IMR-90 (cell line): ENCODE results near the gene CTPS2. TPM values are rescaled to one million over a fixed set of nuclear protein-coding genes. Genes with fewer than 3 reads are reported as not detected.

Experiments
- ATAC-seq: fragments of 200-7000 bp; cut with Tn5 transposase; 2 replicates; pipeline ENCODE4 v1.9.1; 2020; ENCODE audit warnings: low read depth, mild to moderate bottlenecking, moderate library complexity
- BruUV-seq: library from RNA; stranded (reverse); fragments of 400-500 nt; replicated peaks from 2 replicates; lab custom pipeline; 2021; lab: Mats Ljungman, UMichigan
- CTCF ChIA-PET: fragments of 300-600 bp; formaldehyde crosslinking; extraction: SDS; loops from one replicate; lab custom pipeline; 2021; ENCODE audit warnings: antibody characterized with exemption; lab: Yijun Ruan, JAX
- POLR2A ChIA-PET: fragments of 300-600 bp; sonication (Branson Sonifier 250); formaldehyde crosslinking; loops from one replicate; lab custom pipeline; 2022; ENCODE audit warnings: antibody characterized with exemption; ENCODE audit not compliant: unreplicated experiment; lab: Charles Lee
- DNase-seq: peaks from one replicate; pipeline ENCODE4 v3.0.0; 2013
- H2AFZ ChIP-seq: replicated peaks from 2 replicates; pipeline ENCODE3; 2013; ENCODE audit warnings: low read length, mild to moderate bottlenecking; ENCODE audit not compliant: poor library complexity
- H2AK5ac ChIP-seq: 2 replicates; pipeline ENCODE4 v1.6.1; 2013; ENCODE audit warnings: low read depth, low read length, inconsistent platforms
- H2AK9ac ChIP-seq: replicated peaks from 2 replicates; pipeline ENCODE3; 2013; ENCODE audit warnings: mild to moderate bottlenecking, low read depth, low read length, moderate library complexity; ENCODE audit not compliant: poor library complexity
- H2BK120ac ChIP-seq: 2 replicates; pipeline ENCODE4 v1.6.1; 2013; ENCODE audit warnings: low read depth, low read length, inconsistent platforms
- H2BK15ac ChIP-seq: 3 replicates; pipeline ENCODE4 v1.6.1; 2013; ENCODE audit warnings: low read depth, low read length, inconsistent platforms
- H2BK20ac ChIP-seq: 2 replicates; pipeline ENCODE4 v1.6.1; 2013; ENCODE audit warnings: low read depth, mild to moderate bottlenecking, inconsistent platforms, low read length, moderate library complexity
- H2BK5ac ChIP-seq: 2 replicates; pipeline ENCODE4 v1.6.1; 2013; ENCODE audit warnings: mild to moderate bottlenecking, low read depth, low read length, inconsistent platforms; ENCODE audit not compliant: poor library complexity, severe bottlenecking
- H3K14ac ChIP-seq: replicated peaks from 2 replicates; pipeline ENCODE4 v1.6.1; 2013; ENCODE audit warnings: low read depth, low read length, inconsistent platforms
- H3K18ac ChIP-seq: 2 replicates; pipeline ENCODE4 v1.6.1; 2013; ENCODE audit warnings: low read depth, low read length, control low read depth
- H3K23ac ChIP-seq: 2 replicates; pipeline ENCODE4 v1.6.1; 2013; ENCODE audit warnings: low read depth, low read length, inconsistent platforms
- H3K27ac ChIP-seq: 2 replicates; pipeline ENCODE4 v1.5.1; 2013; ENCODE audit warnings: mild to moderate bottlenecking, control low read depth, low read length; ENCODE audit not compliant: insufficient read depth
- H3K27me3 ChIP-seq: 2 replicates; pipeline ENCODE4 v1.6.1; 2013; ENCODE audit warnings: low read length; ENCODE audit not compliant: control insufficient read depth, insufficient read depth
- H3K36me3 ChIP-seq: 2 replicates; pipeline ENCODE4 v1.6.1; 2013; ENCODE audit warnings: low read length, mixed read lengths; ENCODE audit not compliant: control insufficient read depth, insufficient read depth
- H3K4ac ChIP-seq: 2 replicates; pipeline ENCODE4 v1.6.1; 2013; ENCODE audit warnings: low read depth, low read length, inconsistent platforms
- H3K4me1 ChIP-seq: 2 replicates; pipeline ENCODE4 v1.6.1; 2013; ENCODE audit warnings: low read length, mixed read lengths; ENCODE audit not compliant: control insufficient read depth, insufficient read depth
- H3K4me2 ChIP-seq: 2 replicates; pipeline ENCODE4 v1.6.1; 2013; ENCODE audit warnings: low read depth, mild to moderate bottlenecking, control low read depth, low read length, moderate library complexity
- H3K4me3 ChIP-seq: 2 replicates; pipeline ENCODE4 v1.5.1; 2013; ENCODE audit warnings: low read depth, mild to moderate bottlenecking, control low read depth, low read length, moderate library complexity; ENCODE audit not compliant: insufficient read depth
- H3K56ac ChIP-seq: 2 replicates; pipeline ENCODE4 v1.6.1; 2013; ENCODE audit warnings: low read length, inconsistent platforms; ENCODE audit not compliant: insufficient read depth; ENCODE audit errors: extremely low read depth
- H3K79me1 ChIP-seq, 2 experiments: 2 replicates each; pipeline ENCODE4 v1.6.1; 2013; ENCODE audit warnings: low read length in 2 of 2, inconsistent platforms in 1 of 2, low read depth in 1 of 2
- H3K9ac ChIP-seq: 2 replicates; pipeline ENCODE4 v1.6.1; 2013; ENCODE audit warnings: low read depth, low read length, control low read depth
- H3K9me1 ChIP-seq: 2 replicates; pipeline ENCODE4 v1.6.1; 2013; ENCODE audit warnings: low read length, inconsistent platforms; ENCODE audit not compliant: insufficient read depth
- H3K9me3 ChIP-seq: 2 replicates; pipeline ENCODE4 v1.6.1; 2013; ENCODE audit warnings: low read length; ENCODE audit not compliant: control insufficient read depth, insufficient read depth
- H4K20me1 ChIP-seq: 2 replicates; pipeline ENCODE4 v1.6.1; 2013; ENCODE audit warnings: low read length, inconsistent platforms; ENCODE audit not compliant: insufficient read depth
- H4K5ac ChIP-seq: 2 replicates; pipeline ENCODE4 v1.6.1; 2013; ENCODE audit warnings: mild to moderate bottlenecking, low read depth, low read length, control low read depth
- H4K8ac ChIP-seq, 2 experiments: 2 replicates each; pipeline ENCODE4 v1.6.1; 2013; ENCODE audit warnings: low read depth in 2 of 2, low read length in 2 of 2, control low read depth in 1 of 2, inconsistent platforms in 1 of 2
- H4K91ac ChIP-seq: 2 replicates; pipeline ENCODE4 v1.6.1; 2013; ENCODE audit warnings: low read depth, low read length, inconsistent platforms; ENCODE audit not compliant: insufficient read depth
- BHLHE40 ChIP-seq: fragments of 150-350 bp; IDR thresholded peaks from 2 replicates; pipeline ENCODE4 v1.6.1; 2016; ENCODE audit warnings: mild to moderate bottlenecking, low read depth, low read length
- CEBPB ChIP-seq: IDR thresholded peaks from 2 replicates; pipeline ENCODE4 v1.6.1; 2012; ENCODE audit warnings: low read depth, low read length, improper control_type of control experiment
- CHD1 ChIP-seq: IDR thresholded peaks from 2 replicates; pipeline ENCODE4 v1.6.1; 2012; ENCODE audit warnings: low read depth, low read length, improper control_type of control experiment
- ELK1 ChIP-seq: fragments of 150-350 bp; IDR thresholded peaks from 2 replicates; pipeline ENCODE4 v1.6.1; 2016; ENCODE audit warnings: low read depth, mild to moderate bottlenecking, low read length, moderate library complexity, borderline replicate concordance
- FOS ChIP-seq: fragments of 150-350 bp; IDR thresholded peaks from 2 replicates; pipeline ENCODE4 v1.6.1; 2016; ENCODE audit warnings: low read depth, low read length
- MAFK ChIP-seq: IDR thresholded peaks from 2 replicates; pipeline ENCODE4 v1.6.1; 2012; ENCODE audit warnings: low read depth, low read length, improper control_type of control experiment
- MAZ ChIP-seq: IDR thresholded peaks from 2 replicates; pipeline ENCODE4 v1.6.1; 2012; ENCODE audit warnings: low read depth, mild to moderate bottlenecking, low read length, improper control_type of control experiment, moderate library complexity, borderline replicate concordance
- MXI1 ChIP-seq: IDR thresholded peaks from 2 replicates; pipeline ENCODE4 v1.6.1; 2012; ENCODE audit warnings: low read depth, mild to moderate bottlenecking, low read length, moderate library complexity, borderline replicate concordance
- NFE2L2 ChIP-seq: fragments of 150-350 bp; IDR thresholded peaks from 2 replicates; pipeline ENCODE4 v1.6.1; 2016; ENCODE audit warnings: low read depth, mild to moderate bottlenecking, low read length
- RAD21 ChIP-seq: IDR thresholded peaks from 2 replicates; pipeline ENCODE4 v1.6.1; 2012; ENCODE audit warnings: low read length, improper control_type of control experiment
- RCOR1 ChIP-seq: IDR thresholded peaks from 2 replicates; pipeline ENCODE4 v1.6.1; 2012; ENCODE audit warnings: mild to moderate bottlenecking, low read length, improper control_type of control experiment; ENCODE audit not compliant: insufficient replicate concordance
- SMC3 ChIP-seq: fragments of 150-350 bp; IDR thresholded peaks from 2 replicates; pipeline ENCODE4 v1.6.1; 2016; ENCODE audit warnings: low read depth, mild to moderate bottlenecking, antibody characterized with exemption, low read length, moderate library complexity
- WGBS, 2 experiments: methylation state at CpG; one replicate each; pipeline versions ENCODE4 v1.1.5 to v1.1.7; 2013; ENCODE audit warnings: missing lambda C conversion rate in 2 of 2; ENCODE audit not compliant: insufficient read length in 1 of 2; ENCODE audit errors: extremely low coverage in 2 of 2; 5-methylcytosine and 5-hydroxymethylcytosine counted together
- dilution Hi-C: fragments of 300-500 bp; cut with HindIII; formaldehyde crosslinking; loops from one replicate; pipeline ENCODE4 v1.14.3; 2018; ENCODE audit warnings: low sequenced_read_pairs; ENCODE audit not compliant: unreplicated experiment
- in situ Hi-C: fragments of 300-500 bp; cut with MboI; formaldehyde crosslinking; loops from 3 replicates; pipeline ENCODE4 v1.14.3; 2019; ENCODE audit warnings: low sequenced_read_pairs, inconsistent platforms, mixed read lengths
- intact Hi-C: fragments of 100-400 bp; cut with micrococcal nuclease; formaldehyde crosslinking; loops from 2 replicates; pipeline ENCODE4 v1.10.0; 2022
- polyA plus RNA-seq, 3 experiments: library from polyadenylated mRNA; depleted of rRNA; stranded (reverse); fragments of >200 nt; gene quantifications; 2 replicates each; pipeline ENCODE4 v1.2.3, GENCODE V29; 2012; ENCODE audit warnings: low replicate concordance in 1 of 3
- total RNA-seq: library from RNA; depleted of rRNA; stranded (reverse); fragments of >200 nt; gene quantifications from 2 replicates; pipeline ENCODE4 v1.2.3, GENCODE V29; 2012
- TF ChIP-seq, protein P1 (sequence below): fragments of 150-350 bp; IDR thresholded peaks from 2 replicates; pipeline ENCODE4 v1.6.1; 2017; ENCODE audit warnings: mild to moderate bottlenecking, antibody characterized with exemption, low read length, low read depth
- TF ChIP-seq, protein P2 (sequence below): conservative IDR thresholded peaks from 2 replicates; pipeline ENCODE4 v1.5.1; 2012; ENCODE audit warnings: mild to moderate bottlenecking, low read depth, low read length, improper control_type of control experiment

Gene CTPS2
- total and polyA plus RNA-seq, 2 of the 4 experiments (the other 2 are of a cell fraction) = 6.0 to 13.1 TPM

DNA sequence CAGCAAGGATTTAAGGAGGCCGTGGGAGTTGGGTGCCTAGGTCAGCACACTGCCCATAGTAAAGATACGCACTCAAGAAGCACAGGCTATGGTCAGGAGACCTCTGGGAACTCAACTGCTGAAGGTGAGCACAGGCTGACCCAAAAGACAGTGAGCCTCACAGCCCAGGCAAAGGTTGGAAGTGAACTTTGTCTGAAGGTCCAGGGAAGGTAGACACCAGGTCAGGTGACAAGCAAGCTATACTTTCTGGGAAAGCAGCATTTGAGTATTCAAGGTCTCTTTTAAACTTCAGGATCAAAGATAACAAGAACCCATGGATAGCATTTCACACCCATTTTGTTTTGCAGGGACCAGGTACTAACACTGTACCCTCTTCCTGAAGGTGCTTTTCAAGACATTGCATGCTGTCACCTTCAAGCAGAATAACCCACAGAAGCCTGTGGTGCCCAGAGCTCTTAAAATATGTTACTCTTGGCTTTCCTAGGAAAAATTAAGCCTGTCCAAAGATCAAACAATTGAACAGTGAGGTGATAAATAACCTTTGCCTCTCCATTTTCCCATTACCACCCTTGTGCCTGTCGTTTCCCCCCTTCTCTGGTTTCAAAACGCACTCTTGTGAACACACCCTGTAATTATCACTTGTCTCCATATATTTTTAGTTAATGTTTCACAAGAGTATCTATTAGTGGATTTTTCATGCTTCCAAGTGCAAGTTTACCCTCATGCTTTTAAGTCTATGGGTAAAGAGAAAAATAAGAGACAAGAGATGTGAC is 65.9 kb downstream of the CTPS2 start:
- ChIA-PET CTCF (no interaction called here), POLR2A (no interaction called here)
- intact Hi-C loops = no loop called here
- peak overlapping the region; percentile 4; the same call in 1 of the 2 replicates for H3K4ac ChIP-seq
- no peak overlapping the region for H2AK5ac ChIP-seq
- H3K4me2 ChIP-seq = no peak overlapping the region
- peaks cover 0 to 4% of the 10 kb centered on the region in 2 experiments; a peak in 2 of 4 replicates for H3K79me1 ChIP-seq
- H3K56ac ChIP-seq = no peak overlapping the region
- no peaks in the 10 kb centered on the region for H3K36me3 ChIP-seq
- H3K9me1 ChIP-seq = peaks cover 3% of the 10 kb centered on the region; the same call in 1 of the 2 replicates
- no peak overlapping the region for H3K14ac ChIP-seq
- in situ Hi-C loops = no loop called here
- H4K8ac ChIP-seq = no peak overlapping the region
- DNase-seq (no peak), ATAC-seq (no peak)
- H3K9ac ChIP-seq = no peak overlapping the region
- no peak overlapping the region for H3K27ac ChIP-seq
- H4K20me1 ChIP-seq = no peaks in the 10 kb centered on the region
- H3K4me3 ChIP-seq = no peak overlapping the region
- H2AK9ac ChIP-seq = no peak overlapping the region
- peaks cover 4% of the 10 kb centered on the region; the same call in 1 of the 2 replicates for H3K27me3 ChIP-seq
- WGBS, 2 experiments = 83% methylated on average over 2 of the region's 4 CpGs; no CpG with 5 or more reads in 1 of the 2 experiments
- BruUV-seq = no TSS peak
- no peak overlapping the region for H2BK15ac ChIP-seq
- no peak overlapping the region for H3K23ac ChIP-seq
- no peak overlapping the region; the same call in 1 of the 2 replicates for H4K91ac ChIP-seq
- dilution Hi-C loops = no loop called here
- no peak overlapping the region for H2BK5ac ChIP-seq
- H2BK120ac ChIP-seq = peak overlapping the region; percentile 40; the same call in 1 of the 2 replicates
- H3K9me3 ChIP-seq = no peaks in the 10 kb centered on the region
- no peak overlapping the region for H2AFZ ChIP-seq
- H3K4me1 ChIP-seq = peaks cover 2% of the 10 kb centered on the region
- H3K18ac ChIP-seq = no peak overlapping the region
- TF ChIP-seq RCOR1 = no peak
- no peak for TF ChIP-seq CEBPB
- TF ChIP-seq SMC3 = no peak
- no peak for TF ChIP-seq MXI1
- no peak for TF ChIP-seq NFE2L2
- TF ChIP-seq, protein P1, sequence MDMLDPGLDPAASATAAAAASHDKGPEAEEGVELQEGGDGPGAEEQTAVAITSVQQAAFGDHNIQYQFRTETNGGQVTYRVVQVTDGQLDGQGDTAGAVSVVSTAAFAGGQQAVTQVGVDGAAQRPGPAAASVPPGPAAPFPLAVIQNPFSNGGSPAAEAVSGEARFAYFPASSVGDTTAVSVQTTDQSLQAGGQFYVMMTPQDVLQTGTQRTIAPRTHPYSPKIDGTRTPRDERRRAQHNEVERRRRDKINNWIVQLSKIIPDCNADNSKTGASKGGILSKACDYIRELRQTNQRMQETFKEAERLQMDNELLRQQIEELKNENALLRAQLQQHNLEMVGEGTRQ = no peak
- no peak for TF ChIP-seq ELK1
- TF ChIP-seq FOS = no peak
- TF ChIP-seq, protein P2, sequence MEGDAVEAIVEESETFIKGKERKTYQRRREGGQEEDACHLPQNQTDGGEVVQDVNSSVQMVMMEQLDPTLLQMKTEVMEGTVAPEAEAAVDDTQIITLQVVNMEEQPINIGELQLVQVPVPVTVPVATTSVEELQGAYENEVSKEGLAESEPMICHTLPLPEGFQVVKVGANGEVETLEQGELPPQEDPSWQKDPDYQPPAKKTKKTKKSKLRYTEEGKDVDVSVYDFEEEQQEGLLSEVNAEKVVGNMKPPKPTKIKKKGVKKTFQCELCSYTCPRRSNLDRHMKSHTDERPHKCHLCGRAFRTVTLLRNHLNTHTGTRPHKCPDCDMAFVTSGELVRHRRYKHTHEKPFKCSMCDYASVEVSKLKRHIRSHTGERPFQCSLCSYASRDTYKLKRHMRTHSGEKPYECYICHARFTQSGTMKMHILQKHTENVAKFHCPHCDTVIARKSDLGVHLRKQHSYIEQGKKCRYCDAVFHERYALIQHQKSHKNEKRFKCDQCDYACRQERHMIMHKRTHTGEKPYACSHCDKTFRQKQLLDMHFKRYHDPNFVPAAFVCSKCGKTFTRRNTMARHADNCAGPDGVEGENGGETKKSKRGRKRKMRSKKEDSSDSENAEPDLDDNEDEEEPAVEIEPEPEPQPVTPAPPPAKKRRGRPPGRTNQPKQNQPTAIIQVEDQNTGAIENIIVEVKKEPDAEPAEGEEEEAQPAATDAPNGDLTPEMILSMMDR = no peak
- TF ChIP-seq CHD1 = no peak
- no peak for TF ChIP-seq MAZ
- no peak for TF ChIP-seq MAFK
- no peak for TF ChIP-seq RAD21
- TF ChIP-seq BHLHE40 = no peak
- peak overlapping the region; percentile 34; the same call in 1 of the 2 replicates for H2BK20ac ChIP-seq
- no peak overlapping the region for H4K5ac ChIP-seq
